Forelimb muscle (tissue), 1 donor: ENCODE results near the gene APOBR. TPM values are rescaled to one million over a fixed set of nuclear protein-coding genes. Genes with fewer than 3 reads are reported as not detected.
"Not testable (repeated sequence)": the region's sequence is repeated elsewhere in the genome, so short reads cannot be mapped to it uniquely, and the experiment has no call there.

Experiments
- DNase-seq: peaks from one replicate; pipeline ENCODE4 v3.0.0-alpha.2; 2013; ENCODE audit warnings: low read depth
- polyA plus RNA-seq: library from polyadenylated mRNA; unstranded; fragments of 120-200 nt; gene quantifications from one replicate; pipeline ENCODE4 v1.2.1, GENCODE V29; 2013; ENCODE audit not compliant: insufficient read length

Gene APOBR
- polyA plus RNA-seq, 1 donor = 0.67 TPM

DNA sequence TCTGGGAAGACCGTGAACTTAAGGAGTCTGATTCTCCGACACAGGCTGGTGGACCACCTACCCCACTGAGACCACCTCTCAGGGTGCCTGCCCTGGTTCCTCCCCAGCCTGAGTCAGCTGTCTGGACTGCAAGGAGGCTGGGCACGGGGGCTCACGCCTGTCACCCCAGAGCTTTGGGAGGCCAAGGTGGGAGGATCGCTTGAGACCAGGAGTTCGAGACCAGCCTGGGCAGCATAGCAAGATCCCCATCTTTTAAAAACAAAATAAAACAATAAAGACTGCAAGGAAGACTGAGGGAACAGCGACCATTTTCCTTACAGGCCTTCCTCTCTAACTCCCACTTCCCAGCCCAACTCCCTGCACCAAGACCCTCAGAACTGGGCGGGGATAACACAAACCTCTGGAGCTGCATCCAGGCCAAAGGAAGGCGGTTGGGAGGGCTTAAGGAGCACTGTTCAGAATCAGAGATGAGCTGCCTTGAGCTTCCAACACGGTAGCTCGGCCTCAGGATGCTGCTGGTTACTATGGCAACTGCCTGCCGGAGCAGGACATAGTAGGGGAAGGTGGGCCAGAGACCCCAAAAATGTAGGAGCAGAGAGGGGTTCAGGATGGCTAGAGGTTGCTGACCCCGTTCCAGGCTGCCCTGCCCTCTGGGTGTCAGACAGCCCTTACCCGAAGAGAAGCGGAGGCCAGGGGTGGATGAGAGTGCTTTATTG lies 4.4 kb downstream of the APOBR start:
- no peak for DNase-seq

DNA sequence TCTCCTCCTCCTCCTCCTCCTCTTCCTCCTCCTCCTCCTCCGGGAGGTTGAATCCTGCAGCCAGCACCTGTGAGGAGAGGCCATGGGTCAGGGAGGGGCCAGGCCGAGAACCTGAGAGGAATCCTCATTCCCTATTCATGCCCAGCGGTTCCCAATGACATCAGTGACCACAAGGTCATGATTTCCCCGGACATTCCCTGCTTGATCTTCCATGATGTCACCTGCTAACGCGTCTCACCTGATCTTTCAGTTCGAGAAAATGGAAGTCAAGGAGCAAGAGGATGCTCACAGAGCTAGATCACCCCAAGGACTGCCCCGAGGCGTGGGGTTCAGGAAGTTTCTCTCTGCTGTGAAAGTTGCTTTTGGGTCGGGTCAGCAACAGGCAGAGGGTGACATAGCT lies 5.4 kb downstream of the APOBR start:
- DNase-seq = no peak

DNA sequence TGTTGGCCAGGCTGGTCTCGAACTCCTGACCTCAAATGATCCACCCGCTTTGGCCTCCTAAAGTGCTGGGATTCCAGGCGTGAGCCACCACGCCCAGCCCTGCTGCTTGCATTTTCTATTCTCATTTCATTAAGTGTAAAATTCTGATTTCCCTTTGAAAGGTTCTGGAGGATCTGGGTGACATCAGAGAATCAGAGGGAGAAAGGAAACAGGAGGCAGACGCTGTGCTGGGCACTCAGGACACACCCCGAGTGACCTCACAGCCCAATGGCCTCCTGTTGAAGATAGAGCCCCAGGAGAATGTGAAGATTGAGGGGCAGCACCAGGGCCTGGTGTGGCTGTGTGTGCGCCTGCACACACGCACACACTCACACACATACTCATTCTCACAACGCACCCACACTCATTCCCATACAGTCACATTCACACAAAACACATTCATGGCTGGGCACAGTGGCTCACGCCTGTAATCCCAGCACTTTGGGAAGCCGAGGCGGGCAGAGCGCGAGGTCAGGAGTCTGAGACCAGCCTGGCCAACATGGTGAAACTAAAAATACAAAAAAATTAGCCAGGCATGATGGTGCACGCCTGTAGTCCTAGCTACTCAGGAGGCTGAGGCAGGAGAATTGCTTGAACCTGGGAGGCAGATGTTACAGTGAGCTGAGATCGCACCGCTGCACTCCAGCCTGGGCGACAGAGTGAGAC lies 6.2 kb downstream of the APOBR start:
- DNase-seq = not testable (repeated sequence)

DNA sequence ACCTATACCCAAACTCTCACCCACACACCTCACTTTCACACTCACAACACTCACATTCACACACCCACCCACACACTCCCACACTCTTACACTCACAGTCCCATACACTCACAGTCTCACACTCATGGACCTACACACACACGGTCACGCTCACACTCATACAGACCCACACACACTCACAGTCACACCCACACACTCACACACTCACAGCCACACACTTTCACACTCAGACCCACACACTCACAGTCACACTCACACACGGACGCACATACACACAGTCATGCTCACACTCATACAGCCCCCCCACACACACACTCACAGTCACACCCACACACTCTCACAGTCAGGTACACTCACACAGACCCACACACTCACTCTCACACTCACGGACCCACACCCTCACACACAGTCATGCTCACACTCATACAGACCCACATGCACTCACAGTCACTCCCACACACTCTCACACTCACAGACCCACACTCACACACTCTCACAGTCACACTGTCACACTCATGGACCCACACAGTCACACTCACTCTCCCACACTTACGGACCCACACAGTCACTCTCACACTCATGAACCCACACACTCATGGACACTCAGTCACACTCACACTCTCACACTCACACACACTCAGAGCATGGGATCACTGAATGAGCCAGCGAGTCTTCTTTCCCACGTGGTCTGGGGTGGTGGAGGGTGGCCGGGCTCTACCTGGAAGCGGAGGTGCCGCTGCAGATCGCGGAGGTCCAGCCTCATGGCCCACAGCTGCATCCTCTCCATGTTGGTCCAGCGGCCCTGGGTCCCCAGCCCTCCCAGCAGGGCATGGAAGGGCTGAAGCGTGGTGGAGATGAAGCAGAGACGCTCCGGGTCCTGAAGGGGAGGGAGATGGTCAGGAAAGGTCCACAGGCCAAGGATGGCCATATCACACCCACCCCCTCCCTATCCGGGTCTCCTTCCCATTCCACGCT lies 7.1 kb downstream of the APOBR start:
- no peak for DNase-seq

DNA sequence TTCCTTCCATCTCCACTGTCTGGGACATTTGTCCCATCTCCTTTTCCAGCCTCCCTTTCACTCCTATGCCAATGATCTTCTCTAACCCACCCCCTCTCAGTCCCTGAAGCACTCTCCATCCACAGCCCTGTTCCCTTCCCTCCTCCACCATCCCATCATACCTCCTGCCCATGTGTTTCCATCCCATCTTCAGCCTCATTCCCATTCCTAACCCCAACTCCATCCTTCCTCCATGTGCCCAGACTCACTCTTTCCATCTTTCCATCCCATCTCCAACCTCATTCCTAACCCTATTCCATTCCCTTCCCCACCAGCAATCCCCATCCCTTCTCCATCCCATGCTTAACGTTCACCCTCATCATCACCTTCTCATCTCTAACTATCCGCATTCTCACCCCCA lies 7.8 kb downstream of the APOBR start:
- DNase-seq = no peak

DNA sequence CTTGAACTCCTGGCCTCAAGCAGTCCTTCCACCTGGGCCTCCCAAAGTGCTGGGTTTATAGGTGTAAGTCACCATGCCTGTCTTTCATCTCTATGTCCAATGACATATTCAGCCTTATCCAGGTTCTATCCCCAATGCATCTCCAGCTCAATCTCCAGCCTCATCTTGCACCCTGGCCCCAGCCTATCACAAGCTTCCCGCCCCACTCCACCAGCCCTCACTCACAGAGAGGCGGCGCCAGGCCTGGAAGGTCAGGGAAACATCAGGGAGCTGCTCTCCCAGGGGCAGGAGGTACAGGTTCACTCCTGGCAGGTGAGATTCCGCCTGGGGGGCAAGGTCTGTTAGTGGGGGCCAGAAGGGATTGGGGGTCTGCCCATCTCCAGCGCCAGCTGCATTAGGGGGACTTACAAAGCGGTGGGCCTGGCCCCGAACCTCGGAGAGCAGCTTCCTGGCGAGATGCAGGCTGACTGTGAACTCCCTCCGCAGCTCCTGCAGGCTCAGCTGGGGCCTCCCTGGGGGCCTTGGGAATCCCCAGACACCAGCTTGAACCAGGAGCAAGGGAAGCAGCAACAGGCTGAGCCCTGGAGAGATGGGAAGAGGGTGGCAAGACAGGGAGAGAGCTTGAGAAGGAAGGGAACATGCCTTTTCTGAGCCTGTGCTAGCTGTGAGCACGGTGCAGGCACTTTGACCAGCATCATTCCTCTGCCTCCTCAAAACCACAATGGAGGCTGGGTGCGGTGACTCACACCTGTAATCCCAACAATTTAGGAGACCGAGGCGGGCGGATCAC lies 9.2 kb downstream of the APOBR start:
- DNase-seq = no peak

DNA sequence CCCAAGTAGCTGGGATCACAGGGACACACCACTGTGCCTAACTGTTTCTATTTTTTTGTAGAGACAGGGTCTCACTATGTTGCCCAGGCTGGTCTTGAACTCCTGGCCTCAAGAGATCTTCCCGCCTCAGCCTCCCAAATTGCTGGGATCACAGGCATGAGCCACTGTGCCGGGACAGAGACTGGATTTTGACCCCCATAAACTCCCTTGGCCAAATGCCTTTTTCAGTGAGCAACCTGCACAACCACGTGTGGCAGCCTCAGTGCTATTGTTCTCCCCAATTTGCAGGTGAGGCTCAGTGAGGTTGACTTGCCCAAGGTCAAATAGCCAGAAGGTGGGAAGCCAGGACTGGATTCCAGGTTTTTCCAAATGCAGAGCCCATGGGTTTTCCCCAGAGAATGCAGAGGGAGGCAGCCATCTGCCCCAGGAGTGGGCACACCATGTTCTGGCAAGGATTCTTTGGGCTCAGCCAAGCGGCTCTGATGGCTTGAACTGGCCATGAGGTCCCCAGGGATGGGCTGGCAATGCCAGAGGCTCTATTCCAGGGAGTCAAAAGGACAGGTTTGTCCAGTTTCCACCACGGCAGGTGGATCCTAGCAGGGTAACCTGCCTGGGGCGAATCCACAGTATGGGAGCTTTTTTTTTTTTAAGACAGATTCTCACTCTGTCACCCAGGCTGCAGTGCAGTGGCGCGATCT lies 10.4 kb downstream of the APOBR start:
- no peak for DNase-seq

DNA sequence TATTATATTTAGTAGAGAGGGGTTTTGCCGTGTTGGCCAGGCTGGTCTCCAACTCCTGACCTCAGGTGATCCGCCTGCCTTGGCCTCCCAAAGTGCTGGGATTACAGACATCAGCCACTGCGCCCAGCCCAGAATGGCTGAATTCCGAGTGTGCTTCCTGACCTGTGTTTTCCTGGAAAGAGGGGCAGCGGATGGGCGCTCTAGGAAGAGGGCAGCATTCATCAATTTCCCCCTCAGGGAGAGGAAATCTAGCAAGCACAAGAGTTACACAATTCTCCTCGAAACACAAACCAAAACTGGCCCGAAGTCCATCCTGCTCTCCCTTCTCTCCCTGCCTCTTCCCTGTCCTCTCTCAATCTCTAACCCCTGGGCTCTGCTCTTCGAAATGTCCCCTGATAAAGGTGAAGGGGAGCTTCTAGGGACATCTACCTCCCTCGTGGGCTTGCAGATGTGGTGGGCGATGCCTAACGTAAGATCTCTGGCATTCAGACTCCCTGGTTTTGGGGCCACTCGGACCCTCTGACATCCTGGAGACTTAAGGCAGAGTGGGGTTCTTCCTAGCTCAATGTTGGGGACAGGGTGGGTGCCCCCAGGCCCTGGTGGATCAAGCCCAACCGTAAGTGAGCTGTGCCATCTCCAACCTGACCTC lies 11.2 kb downstream of the APOBR start:
- no peak for DNase-seq

DNA sequence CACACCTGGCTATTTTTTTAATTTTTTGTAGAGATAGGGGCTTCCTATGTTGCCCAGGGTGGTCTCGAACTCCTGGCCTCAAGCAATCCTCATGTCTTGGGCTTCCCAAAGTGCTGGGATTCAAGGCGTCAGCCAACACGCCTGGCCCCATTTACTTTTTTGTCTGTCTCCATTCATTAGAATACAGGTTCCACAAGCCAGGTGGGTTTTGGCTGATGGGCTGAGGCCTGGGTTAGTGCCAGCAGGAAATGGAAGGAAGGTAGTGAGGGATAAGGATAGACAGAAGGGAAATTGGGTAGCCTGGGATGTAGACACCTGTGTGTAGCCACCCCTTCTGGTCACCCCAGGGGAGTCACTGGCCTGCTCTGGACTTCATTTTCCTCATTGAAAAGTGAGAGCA lies 16.6 kb downstream of the APOBR start:
- DNase-seq = no peak

DNA sequence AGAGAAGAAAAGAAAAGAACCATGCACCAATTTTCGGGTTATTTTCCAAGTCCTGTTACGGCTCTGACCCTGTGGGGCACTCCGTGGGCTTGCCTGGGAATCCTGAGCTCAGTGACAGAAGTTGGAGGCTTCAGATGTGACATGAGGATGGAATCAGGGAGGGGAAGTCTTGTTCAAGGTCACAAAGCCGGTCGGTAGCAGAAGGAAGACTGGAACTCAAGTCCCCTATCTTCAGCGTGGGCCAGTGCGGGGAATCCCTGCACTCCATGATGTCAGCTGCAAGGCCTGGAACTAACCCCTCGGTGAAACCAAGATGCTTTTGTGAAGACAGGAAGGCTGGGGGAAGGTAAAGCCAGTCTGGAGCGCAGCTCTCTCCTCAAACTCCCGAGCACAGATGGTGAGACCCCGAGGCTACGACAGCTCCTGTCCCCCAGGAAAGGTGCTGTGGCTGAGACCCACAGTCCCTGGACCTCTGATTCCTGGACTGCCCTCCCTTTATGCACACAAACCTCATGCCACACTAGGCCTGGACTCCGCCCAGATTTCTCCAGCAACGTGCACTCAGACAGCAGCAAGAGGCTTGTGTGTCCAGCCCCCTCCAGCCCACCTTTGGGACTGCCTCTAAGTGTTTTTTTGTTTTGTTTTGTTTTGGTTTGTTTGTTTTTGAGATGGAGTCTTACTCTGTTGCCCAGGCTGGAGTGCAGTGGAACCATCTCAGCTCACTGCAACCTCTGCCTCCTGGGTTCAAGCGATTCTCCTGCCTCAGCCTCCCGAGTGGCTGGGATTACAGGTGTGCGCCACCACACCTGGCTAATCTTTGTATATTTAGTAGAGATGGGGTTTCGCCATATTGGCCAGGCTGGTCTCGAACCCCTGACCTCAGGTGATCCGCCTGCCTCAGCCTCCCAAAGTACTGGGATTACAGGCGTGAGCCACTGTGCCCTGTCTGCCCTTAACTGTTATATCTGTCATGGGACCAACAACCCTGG lies 17.7 kb downstream of the APOBR start:
- DNase-seq = no peak

DNA sequence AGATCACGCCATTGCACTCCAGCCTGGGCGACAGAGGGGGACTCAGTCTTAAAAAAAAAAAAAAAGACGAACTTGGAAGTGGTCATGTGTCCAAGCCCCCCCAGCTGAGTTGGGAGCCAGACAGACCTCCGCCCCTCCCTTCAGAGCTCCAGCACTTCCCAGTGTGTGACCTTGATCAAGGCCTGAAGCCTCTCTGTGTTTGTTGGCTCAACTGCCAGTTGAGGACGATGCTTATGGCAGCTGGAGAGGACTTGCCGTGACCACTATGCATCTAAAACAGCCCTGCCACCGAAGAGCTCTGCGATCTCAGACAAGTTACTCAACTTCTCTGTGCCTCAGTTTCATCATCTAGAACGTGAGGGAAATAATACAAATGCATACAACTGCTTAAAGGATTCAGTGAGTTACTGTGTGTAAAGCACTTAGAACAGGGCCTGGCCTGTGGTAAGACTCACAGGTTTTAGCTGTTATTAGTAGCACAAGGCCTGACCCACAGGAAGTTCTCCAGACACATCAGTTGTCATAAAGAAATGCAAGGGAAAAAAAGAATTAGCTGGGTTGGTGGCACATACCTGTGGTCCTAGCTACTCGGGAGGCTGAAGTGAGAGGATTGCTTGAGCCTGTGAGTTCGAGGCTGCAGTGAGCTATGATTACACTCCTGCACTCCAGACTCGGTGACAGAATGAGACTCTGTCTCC lies 19.2 kb downstream of the APOBR start:
- no peak for DNase-seq

DNA sequence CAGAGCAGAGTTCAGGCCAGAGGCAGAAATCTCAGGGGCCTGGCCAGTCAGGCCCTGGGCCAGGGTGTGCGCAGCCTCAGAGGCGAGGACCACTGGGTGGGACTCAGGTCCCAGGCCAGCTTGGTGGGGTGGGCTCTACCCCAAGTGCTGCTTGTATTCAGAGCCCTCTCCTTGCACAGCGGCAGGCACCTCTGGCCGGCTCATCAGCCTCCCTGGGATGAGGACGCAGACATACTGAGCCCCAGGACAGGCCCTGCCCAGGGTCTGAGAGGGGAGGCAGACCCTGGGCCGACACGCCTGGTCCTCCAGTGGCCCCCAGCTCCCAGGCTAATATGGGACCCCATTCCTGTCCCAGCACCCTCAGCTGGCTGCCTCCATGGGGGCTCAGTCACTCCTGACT lies 19.8 kb downstream of the APOBR start:
- DNase-seq = no peak

DNA sequence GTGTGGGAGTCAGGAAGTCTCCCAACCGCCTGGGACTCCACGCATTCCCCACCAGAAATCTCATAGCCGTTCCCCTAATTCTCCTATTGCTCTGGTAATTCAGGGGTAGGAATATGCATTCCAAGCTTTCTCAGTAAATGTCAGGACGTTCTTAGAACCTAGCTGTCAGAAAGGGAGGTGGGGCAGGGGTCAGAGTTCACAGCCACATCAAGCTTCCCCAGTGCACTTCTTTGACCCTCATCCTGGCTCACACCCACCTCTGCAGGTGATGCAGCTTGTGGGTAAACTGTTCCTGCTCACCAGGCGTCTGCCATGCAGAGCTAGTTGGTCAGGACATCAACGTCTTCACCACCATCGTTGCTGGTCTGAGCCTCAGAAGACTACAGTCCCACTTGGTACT lies 26.2 kb downstream of the APOBR start:
- DNase-seq = no peak

DNA sequence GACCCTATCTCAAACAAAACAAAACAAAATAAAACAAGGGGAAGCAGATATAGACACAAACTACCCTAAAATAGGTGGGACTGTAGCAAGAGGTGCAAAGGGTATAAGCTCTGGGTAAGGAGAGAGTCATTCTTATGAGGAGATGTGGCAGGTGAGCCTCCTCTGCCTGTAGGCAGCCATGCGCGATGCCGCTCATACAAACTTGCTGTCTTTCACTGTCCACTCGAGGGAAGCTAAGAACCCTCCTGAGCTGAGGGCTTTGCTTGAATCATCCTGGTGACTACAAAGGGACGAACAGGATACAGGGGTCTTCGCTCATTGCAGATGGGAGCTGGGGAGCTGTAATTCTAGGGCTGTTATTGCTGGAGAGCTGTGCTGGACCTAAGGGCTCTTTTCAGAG lies 27.0 kb downstream of the APOBR start:
- DNase-seq = no peak

DNA sequence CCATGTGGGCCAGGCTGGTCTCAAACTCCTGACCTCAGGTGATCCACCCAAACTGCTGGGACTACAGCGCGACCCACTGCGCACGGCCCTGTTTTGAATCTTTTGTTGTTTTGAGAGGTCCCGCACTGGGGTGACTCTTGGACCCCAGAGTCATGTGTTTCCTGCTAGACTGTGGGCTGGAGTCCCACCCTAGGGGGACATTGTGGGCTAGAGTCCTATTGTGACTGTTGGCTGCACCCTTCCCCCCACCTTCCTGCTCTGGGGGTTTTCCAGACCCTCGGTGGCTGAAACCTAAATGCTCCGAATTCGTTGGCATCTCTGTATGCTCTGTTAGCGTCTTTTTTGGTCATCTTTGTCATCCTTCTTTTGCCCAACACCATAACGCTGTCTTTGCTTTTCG lies 28.3 kb downstream of the APOBR start:
- no peak for DNase-seq

DNA sequence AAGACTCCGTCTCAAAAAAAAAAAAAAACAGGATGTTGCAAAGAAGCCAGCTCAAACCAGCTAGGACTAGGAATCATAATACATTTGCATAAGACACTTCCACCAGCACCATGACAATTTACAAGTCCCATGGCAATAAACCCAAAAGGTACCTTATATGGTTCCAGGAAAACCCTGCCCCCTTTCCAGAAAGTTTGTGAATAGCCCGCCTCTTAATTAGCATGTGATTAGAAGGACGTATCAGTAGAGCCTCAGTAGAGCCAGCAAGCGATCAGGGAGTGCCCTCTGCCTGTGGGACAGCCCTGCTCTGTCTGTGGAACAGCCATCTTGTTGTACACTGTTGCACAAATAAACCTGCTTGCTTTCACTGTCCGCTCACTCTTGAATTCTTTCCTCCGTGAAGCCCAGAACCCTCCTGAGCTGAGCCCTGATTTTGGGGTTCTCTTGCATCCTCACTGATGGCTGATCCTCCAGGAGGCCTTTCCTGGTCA lies 30.3 kb downstream of the APOBR start:
- no peak for DNase-seq

DNA sequence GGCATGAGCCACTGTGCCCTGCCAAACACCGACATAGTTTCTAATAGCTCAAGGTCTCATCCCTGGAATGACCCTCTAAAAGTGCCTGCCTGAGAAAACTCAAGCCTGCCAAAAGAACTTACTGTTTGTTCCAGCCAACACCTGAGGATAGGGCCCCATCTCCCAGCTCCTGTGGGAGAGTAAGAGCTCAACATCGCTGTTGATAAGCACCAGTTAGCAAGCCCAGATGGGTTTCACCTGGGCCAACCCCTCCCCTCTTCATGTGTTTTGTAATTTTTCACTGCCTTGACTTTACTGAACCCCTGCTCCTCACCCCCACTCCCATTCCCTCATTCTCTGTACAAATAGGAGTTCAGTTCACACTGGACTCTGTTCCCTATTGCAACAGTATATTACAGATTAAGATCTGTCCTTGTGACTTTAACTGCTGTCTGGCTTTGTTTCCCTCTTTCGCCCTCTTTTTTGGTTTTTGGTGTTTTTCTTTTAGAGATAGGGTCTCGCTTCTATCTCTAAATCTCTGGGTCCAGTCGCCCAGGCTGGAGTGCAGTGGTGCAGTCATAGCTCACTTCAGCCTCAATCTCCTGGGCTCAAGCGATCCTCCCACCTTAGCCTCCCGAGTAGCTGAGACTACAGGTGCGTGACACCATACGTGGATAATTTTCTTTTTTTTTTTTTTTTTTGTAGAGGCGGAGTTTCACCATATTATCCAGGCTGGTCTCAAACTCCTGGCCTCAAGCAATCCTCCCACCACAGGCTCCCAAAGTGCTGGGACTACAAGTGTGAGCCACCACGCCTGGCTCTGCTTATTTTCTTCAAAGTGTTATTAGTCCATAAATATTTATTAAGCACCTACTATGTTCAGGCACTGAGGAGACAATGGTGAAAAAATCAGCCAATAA lies 32.0 kb downstream of the APOBR start:
- DNase-seq = no peak
